ENCODE results near the gene TEX29.

DNA sequence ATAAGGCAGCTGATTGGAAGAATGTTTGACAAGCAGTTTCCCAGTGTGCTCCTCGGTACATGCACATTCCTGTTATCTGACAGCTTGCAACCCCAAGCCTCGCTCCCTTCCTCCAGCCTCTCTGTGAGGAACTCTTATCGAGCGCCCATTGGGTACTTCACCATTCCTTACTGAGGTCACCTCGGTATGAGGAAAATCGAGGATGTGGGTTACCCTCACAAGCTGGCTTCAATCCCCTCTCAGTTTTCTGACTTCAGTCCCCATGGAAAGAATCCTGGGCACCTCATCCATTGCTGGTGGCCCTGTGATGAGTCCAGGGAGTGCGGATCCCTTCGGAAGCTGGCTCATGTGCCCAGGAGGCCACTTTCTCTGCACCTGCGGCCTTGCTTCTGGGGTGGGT lies 17.3 kb downstream of the TEX29 start:
- no peak for TF ChIP-seq POLR2A (IDR thresholded peaks at IDR 0.05)
- TF ChIP-seq, protein P1, sequence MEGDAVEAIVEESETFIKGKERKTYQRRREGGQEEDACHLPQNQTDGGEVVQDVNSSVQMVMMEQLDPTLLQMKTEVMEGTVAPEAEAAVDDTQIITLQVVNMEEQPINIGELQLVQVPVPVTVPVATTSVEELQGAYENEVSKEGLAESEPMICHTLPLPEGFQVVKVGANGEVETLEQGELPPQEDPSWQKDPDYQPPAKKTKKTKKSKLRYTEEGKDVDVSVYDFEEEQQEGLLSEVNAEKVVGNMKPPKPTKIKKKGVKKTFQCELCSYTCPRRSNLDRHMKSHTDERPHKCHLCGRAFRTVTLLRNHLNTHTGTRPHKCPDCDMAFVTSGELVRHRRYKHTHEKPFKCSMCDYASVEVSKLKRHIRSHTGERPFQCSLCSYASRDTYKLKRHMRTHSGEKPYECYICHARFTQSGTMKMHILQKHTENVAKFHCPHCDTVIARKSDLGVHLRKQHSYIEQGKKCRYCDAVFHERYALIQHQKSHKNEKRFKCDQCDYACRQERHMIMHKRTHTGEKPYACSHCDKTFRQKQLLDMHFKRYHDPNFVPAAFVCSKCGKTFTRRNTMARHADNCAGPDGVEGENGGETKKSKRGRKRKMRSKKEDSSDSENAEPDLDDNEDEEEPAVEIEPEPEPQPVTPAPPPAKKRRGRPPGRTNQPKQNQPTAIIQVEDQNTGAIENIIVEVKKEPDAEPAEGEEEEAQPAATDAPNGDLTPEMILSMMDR (IDR thresholded peaks at IDR 0.05 in 4 of 5, conservative IDR thresholded peaks at IDR 0.05 in 1 of 5): no peak

All from gastrocnemius medialis (tissue), 4 donors.